OCI-LY1 (cell line): ENCODE data around the gene CYP2W1.
A peak's percentile ranks its signal among the peaks of the same experiment; 100 is the strongest.

Experiments used
- H2AFZ ChIP-seq: fragments of 200-600 bp; sonication (generic), shearing (Covaris generic); 2 replicates; pipeline ENCODE4 v1.6.0; 2014; ENCODE audit warnings: antibody characterized with exemption, mild to moderate bottlenecking, low read length
- H3F3A ChIP-seq: fragments of 200-600 bp; sonication (generic), shearing (Covaris generic); 2 replicates; pipeline ENCODE4 v1.6.0; 2014; ENCODE audit warnings: mild to moderate bottlenecking, antibody characterized with exemption, low read length, moderate library complexity; ENCODE audit not compliant: insufficient read depth
- H3K27ac ChIP-seq: fragments of 200-600 bp; sonication (generic); 2 replicates; pipeline ENCODE4 v1.5.1; 2014; ENCODE audit warnings: low read length, mixed run types, mild to moderate bottlenecking, low read depth; ENCODE audit not compliant: poor library complexity, severe bottlenecking
- H3K27me3 ChIP-seq: fragments of 200-600 bp; sonication (generic); 2 replicates; pipeline ENCODE4 v1.6.0; 2014; ENCODE audit warnings: antibody characterized with exemption, mild to moderate bottlenecking, low read length, moderate library complexity; ENCODE audit not compliant: insufficient read depth
- H3K36me3 ChIP-seq: fragments of 200-600 bp; sonication (generic); 2 replicates; pipeline ENCODE4 v1.6.1; 2014; ENCODE audit warnings: mild to moderate bottlenecking, antibody characterized with exemption, low read length, moderate library complexity, mixed read lengths; ENCODE audit not compliant: insufficient read depth
- H3K4me1 ChIP-seq: fragments of 200-600 bp; sonication (generic); 2 replicates; pipeline ENCODE4 v1.5.1; 2014; ENCODE audit warnings: mild to moderate bottlenecking, low read length, moderate library complexity; ENCODE audit not compliant: insufficient read depth, severe bottlenecking
- H3K4me2 ChIP-seq: fragments of 200-600 bp; sonication (generic), shearing (Covaris generic); 2 replicates; pipeline ENCODE4 v1.6.1; 2014; ENCODE audit warnings: low read length
- H3K4me3 ChIP-seq: fragments of 200-600 bp; sonication (generic); 2 replicates; pipeline ENCODE4 v1.5.1; 2014; ENCODE audit warnings: low read length, low read depth, mild to moderate bottlenecking, mixed read lengths; ENCODE audit not compliant: poor library complexity, severe bottlenecking
- H3K79me2 ChIP-seq: fragments of 200-600 bp; shearing (Covaris generic); 2 replicates; pipeline ENCODE4 v1.6.1; 2016; ENCODE audit warnings: mixed run types, low read length, mixed read lengths; ENCODE audit not compliant: insufficient read depth
- H3K9ac ChIP-seq: fragments of 200-600 bp; sonication (generic), shearing (Covaris generic); 2 replicates; pipeline ENCODE4 v1.6.1; 2014; ENCODE audit warnings: mild to moderate bottlenecking, low read length, mixed read lengths
- H3K9me2 ChIP-seq: fragments of 200-600 bp; sonication (generic), shearing (Covaris generic); 2 replicates; pipeline ENCODE4 v1.6.1; 2014; ENCODE audit warnings: low read depth, mild to moderate bottlenecking, low read length, mixed read lengths
- H3K9me3 ChIP-seq: fragments of 200-600 bp; shearing (Covaris generic); 2 replicates; pipeline ENCODE4 v1.6.1; 2014; ENCODE audit warnings: low read length, mixed read lengths
- H4K20me1 ChIP-seq: fragments of 200-600 bp; sonication (generic), shearing (Covaris generic); 2 replicates; pipeline ENCODE4 v1.6.0; 2016; ENCODE audit warnings: mild to moderate bottlenecking, low read length; ENCODE audit not compliant: insufficient read depth
- CTCF ChIP-seq: fragments of 200-600 bp; sonication (generic), shearing (Covaris generic); IDR thresholded peaks from 2 replicates; pipeline ENCODE4 v1.5.1; 2017; ENCODE audit warnings: mild to moderate bottlenecking, antibody characterized with exemption, low read length, moderate library complexity, mixed read lengths
- EZH2 ChIP-seq: fragments of 200-600 bp; sonication (generic), shearing (Covaris generic); IDR thresholded peaks from 2 replicates; pipeline ENCODE4 v1.8.0; 2017; ENCODE audit warnings: borderline replicate concordance, mixed run types, mild to moderate bottlenecking, antibody characterized with exemption, low read length, moderate library complexity, mixed read lengths

CYP2W1 gene

GRCh38 chr7:997404-998395 is 14.7 kb downstream of the CYP2W1 start:
- no peak overlapping the region for H3K27ac ChIP-seq
- TF ChIP-seq CTCF (no peak), EZH2 (no peak)
- no peak overlapping the region for H3K4me2 ChIP-seq
- H3K4me1 ChIP-seq = peaks cover 80% of the 10 kb centered on the region
- H3K4me3 ChIP-seq = no peak overlapping the region
- peaks cover 5% of the 10 kb centered on the region; the same call in 1 of the 2 replicates for H3K36me3 ChIP-seq
- no peaks in the 10 kb centered on the region; the same call in 1 of the 2 replicates for H3F3A ChIP-seq
- no peak overlapping the region for H2AFZ ChIP-seq
- H3K79me2 ChIP-seq = no peaks in the 10 kb centered on the region
- H4K20me1 ChIP-seq = no peaks in the 10 kb centered on the region
- no peak overlapping the region; the same call in 1 of the 2 replicates for H3K9ac ChIP-seq
- no peaks in the 10 kb centered on the region for H3K9me3 ChIP-seq
- no peaks in the 10 kb centered on the region for H3K9me2 ChIP-seq
- no peaks in the 10 kb centered on the region for H3K27me3 ChIP-seq

- no peak overlapping the region for H3K4me3 ChIP-seq
These were observed 16.3 kb downstream of the CYP2W1 start for GRCh38 chr7:999149-999879.

More at GRCh38 chr7:999149-999879, 16.3 kb downstream of the CYP2W1 start:
- no peak overlapping the region; the same call in 1 of the 2 replicates for H3K9ac ChIP-seq
- no peaks in the 10 kb centered on the region for H4K20me1 ChIP-seq
- H3F3A ChIP-seq = no peaks in the 10 kb centered on the region; the same call in 1 of the 2 replicates
- no peak overlapping the region for H2AFZ ChIP-seq
- H3K9me3 ChIP-seq = no peaks in the 10 kb centered on the region
- no peaks in the 10 kb centered on the region for H3K27me3 ChIP-seq
- no peak overlapping the region; the same call in 1 of the 2 replicates for H3K4me2 ChIP-seq
- peaks cover 5% of the 10 kb centered on the region; the same call in 1 of the 2 replicates for H3K36me3 ChIP-seq
- peaks cover 74% of the 10 kb centered on the region for H3K4me1 ChIP-seq
- TF ChIP-seq CTCF (no peak), EZH2 (no peak)
- H3K9me2 ChIP-seq = no peaks in the 10 kb centered on the region
- peak overlapping the region; percentile 89 for H3K27ac ChIP-seq
- no peaks in the 10 kb centered on the region for H3K79me2 ChIP-seq
